Anterior cingulate cortex (tissue), 58 donors: ENCODE results near the gene CYP27B1.

ENCODE experiments used
- DNase-seq, 58 donors: peaks; one replicate each; lab custom pipeline; 2025; lab: John Stamatoyannopoulos, UW

CYP27B1 gene, protein sequence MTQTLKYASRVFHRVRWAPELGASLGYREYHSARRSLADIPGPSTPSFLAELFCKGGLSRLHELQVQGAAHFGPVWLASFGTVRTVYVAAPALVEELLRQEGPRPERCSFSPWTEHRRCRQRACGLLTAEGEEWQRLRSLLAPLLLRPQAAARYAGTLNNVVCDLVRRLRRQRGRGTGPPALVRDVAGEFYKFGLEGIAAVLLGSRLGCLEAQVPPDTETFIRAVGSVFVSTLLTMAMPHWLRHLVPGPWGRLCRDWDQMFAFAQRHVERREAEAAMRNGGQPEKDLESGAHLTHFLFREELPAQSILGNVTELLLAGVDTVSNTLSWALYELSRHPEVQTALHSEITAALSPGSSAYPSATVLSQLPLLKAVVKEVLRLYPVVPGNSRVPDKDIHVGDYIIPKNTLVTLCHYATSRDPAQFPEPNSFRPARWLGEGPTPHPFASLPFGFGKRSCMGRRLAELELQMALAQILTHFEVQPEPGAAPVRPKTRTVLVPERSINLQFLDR

GRCh38 chr12:57766464-57767304 is at the start of gene CYP27B1:
Gene CYP27B1, minus strand, starts transcription at chr12:57767078. Its CDS starts 37 bp downstream, at chr12:57767041.
- no peak for DNase-seq

- no peak for DNase-seq
These were observed 49.4 kb upstream of the CYP27B1 start for GRCh38 chr12:57816001-57816854.

GRCh38 chr12:57815177-57816000 is 48.5 kb upstream of the CYP27B1 start:
- DNase-seq = no peak

- DNase-seq = no peak
These were observed 47.3 kb upstream of the CYP27B1 start for GRCh38 chr12:57813971-57814772.

DNA sequence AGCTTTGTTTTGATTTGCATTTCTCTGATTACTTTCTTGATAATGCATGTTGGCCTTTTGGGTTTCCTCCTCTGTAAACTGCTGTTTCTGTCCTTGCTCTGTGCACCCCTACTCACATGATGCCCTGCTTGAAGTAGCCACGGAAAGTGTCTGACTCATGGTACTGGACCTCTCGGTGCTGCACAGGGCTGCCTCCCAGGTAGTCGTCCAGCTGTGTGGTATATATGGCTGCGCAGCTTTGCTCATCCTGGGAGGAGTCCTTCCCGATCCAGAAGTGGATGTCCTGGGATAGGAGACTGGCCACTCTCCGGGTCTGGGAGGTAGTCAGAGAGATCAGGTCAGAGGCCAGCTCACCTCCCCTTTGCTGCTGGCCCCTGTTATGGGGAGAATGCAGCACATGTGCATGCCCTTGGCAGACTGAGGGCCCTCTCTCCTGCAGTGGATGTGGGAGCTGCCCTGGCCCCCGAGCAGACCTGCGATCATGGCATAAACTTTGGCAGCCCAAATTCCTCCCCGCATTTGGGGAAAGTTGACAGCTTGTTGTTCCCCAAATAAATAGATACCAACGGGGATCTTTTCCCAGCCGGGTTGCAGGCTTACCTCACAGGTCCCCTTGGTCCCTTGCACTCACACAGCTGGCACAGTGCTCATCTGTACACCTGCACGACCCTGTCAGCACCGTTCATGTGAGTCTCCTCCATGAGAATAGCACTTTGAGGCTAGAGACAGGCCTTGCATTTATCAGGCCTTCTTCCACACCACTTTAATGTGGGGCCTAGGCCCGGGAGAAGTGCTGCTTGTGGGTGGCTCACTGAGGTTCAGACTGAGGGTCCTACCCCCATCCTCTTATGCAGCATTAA is 46.5 kb upstream of the CYP27B1 start:
- no peak for DNase-seq

DNA sequence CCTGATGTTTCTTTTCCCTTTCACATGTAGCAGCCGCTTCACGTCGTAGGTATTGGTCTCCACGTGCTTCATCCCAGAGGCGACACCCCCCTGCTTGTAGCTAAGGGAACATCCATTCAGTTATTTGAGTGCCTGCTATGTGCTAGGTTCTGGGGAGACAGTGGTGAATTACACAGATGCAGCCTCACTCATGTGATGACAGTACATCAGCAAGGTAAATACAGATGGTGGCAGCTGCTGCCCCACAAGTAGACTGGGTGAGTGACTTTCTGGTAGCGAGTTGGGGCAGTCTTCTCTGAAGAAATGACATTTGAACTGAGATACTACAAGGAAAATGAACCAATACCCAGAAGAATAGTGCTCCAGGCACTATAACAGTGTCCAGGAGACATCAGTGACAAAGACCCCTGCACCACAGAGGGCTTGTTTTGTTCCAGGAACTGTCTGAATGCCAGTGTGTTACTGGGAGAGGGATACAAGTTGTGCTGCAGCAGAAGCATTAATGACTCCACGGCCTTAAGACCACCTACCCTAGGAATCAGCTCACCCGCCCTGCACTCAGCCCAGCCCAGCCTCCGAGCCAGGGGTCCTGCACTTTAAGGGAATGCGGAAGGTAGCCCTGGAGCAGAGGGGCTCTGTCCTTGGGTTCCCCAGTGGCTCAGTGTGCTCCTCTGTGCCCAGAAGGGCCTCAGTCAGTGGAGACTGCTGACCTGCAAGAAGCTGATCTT is 44.3 kb upstream of the CYP27B1 start:
- no peak for DNase-seq

DNA sequence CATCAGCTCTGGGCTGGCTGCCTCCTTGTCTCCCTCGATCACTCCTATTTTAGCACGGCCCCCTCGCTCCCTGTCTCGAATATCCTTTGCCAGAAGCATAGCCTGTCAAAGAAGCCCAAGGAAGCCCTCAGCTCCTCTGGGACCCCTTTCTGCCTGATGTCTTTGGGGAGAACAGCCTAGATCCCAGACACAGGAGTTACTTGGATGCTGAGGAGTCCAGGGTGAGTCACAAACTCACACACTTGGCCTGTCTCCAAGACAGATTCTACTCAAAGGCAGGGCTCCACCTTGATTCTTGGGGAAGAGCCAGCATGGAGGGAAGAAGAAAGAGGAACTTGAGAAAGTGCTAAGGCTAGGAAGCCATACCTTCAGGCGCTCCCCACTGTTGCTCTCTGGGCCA is 43.6 kb upstream of the CYP27B1 start:
- DNase-seq = no peak

DNA sequence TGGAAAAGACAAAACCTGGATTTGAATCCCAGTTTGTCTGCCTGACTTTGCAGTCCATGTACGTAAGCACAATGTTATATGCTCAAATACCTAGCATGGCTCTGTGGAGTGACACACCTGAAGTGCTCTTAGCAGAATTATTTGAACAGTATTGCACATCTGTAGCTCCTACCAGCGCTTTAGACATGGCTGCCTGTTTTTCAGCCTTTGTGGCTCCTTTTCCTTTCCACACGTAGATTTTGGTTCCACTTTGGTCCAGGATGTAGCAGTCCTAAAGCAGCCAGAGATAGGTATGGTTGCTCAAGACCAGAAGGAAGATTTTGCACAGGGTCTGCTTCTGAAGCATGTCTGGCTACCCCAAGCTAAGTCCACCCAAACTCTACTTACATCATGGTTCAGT is 42.5 kb upstream of the CYP27B1 start:
- DNase-seq = no peak

GRCh38 chr12:57808351-57808750 is 41.5 kb upstream of the CYP27B1 start:
- DNase-seq = no peak

- no peak for DNase-seq
These were observed 40.4 kb upstream of the CYP27B1 start for GRCh38 chr12:57807285-57807684.

DNA sequence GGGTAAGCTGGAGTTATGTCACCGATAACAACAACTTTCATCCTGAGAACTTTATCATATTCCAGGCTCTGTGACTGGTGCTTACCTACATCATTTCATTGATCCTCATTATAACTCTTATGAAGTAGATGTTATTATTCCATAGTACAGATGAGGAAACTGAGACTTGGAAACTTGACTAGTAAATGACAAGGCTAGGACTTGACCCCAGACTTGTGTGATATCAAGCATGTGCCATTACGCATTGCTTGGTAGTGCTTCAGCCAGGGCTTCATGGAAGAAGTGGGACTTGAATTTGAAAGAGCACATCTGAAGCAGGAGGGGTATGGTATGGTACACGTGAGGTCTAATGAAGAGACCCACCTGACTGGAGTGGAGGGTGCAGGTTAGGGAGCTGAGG is 39.8 kb upstream of the CYP27B1 start:
- DNase-seq = no peak

DNA sequence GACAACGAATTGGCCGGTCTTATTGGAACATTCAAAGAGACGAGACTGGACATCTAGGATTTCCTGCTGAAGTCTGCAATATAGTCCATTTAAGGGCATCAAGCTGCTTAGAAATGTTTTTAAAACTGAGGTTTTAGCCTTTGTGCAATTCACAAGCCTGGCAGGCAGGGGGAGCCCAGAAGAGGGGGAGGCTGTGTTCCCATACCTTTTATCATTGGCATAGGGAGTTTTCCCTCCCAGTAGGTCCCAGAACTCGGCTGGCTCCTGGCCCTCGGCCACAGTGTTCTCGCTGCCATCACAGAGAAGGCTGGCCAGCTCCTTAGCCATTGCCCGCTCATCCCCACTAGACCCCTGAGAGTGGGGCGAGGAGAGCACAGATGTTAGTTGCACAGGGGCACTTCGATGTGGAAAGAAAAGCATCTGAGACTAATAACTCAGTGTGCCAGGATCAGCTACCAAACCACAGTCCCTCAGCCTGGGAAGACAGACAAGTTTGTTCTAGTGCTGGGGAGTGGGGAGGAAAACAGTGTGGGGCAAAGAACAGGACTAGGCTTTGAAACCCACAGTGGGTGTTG is 36.5 kb upstream of the CYP27B1 start:
- DNase-seq = peak in 16 of 58 donors; percentile 9 to 41 (median 18)

GRCh38 chr12:57802607-57803006 is 35.7 kb upstream of the CYP27B1 start:
- no peak for DNase-seq

DNA sequence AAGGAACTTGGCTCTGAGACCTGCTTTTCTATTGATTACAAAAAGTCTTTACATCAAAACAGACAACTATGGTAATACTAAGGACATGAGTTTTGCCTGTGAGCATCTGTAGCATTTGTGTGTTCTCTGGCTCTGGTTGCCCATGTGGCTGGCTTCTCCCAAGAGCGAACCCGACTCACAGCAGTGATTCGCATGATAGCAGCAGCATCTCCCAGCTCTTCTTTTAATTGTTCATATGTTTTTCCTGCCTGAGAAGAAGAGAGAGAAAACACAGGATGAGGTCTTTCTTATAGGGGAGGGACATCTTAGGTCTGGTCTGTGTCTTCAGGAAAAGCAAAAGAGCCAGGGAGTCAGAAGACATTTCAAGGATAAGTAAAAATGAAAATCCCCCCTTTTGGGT is 34.1 kb upstream of the CYP27B1 start:
- no peak for DNase-seq

- DNase-seq = no peak
These were observed 31.1 kb upstream of the CYP27B1 start for GRCh38 chr12:57797933-57798332.

DNA sequence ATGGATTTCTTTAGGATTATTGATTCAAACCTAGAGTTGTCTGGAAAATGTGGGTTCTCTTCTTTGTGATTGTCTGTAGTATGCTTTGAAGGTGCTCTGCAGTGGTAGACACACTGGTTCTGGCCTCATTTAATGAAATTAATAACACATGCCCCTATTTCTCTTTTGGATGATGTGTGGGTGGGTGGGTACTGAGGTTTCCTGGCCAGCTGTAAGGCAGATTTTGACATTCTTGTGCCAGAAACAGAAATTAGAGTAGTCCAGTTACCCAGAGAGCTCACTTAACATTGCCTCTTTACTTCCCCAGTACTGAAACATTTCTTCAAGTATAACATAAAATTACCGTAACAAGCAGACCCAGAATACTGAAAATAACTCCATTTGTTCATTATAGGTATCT is 30.1 kb upstream of the CYP27B1 start:
- DNase-seq = no peak

- DNase-seq = no peak
These were observed 28.5 kb upstream of the CYP27B1 start for GRCh38 chr12:57795354-57795753.
